Peyer's patch (tissue), 4 donors: Measurements from ENCODE around the gene OAF.

ENCODE experiments used
- POLR2A ChIP-seq, 2 donors: fragments of 450-650 bp; IDR thresholded peaks; one replicate each; pipeline ENCODE4 v1.5.1; 2017; ENCODE audit warnings: antibody characterized with exemption in 2 of 2, mild to moderate bottlenecking in 2 of 2, moderate library complexity in 2 of 2
- TF ChIP-seq, protein P1 (sequence below), 6 experiments: fragments of 450-650 bp in 4 of 6; fragments of 200-600 bp in 2 of 6; sonication (generic) in 1 of 6; IDR thresholded peaks; one replicate each; pipeline ENCODE4 v1.5.1; 2017 to 2019; ENCODE audit warnings: antibody characterized with exemption in 6 of 6, mild to moderate bottlenecking in 3 of 6, moderate library complexity in 1 of 6

DNA sequence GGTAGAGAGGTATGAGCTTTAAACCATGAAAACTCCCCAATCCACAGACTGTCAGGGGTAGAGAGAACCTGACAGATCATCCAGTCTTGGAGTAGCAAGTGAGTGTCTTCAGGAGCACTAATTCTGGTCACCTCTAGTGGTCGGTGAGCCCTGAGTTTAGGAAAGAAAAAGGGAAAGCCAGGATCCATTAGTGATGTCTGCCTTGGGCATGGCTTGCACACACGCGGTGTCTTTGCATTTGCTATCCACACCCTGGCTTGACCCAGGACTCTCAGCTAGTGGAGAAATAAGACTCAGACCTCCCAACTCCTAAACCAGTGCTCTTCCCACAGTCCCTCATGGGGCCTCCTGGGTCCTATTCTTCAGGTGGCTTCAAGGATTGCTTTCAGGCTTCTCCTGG lies 48.4 kb downstream of the OAF start:
- TF ChIP-seq, protein P1, sequence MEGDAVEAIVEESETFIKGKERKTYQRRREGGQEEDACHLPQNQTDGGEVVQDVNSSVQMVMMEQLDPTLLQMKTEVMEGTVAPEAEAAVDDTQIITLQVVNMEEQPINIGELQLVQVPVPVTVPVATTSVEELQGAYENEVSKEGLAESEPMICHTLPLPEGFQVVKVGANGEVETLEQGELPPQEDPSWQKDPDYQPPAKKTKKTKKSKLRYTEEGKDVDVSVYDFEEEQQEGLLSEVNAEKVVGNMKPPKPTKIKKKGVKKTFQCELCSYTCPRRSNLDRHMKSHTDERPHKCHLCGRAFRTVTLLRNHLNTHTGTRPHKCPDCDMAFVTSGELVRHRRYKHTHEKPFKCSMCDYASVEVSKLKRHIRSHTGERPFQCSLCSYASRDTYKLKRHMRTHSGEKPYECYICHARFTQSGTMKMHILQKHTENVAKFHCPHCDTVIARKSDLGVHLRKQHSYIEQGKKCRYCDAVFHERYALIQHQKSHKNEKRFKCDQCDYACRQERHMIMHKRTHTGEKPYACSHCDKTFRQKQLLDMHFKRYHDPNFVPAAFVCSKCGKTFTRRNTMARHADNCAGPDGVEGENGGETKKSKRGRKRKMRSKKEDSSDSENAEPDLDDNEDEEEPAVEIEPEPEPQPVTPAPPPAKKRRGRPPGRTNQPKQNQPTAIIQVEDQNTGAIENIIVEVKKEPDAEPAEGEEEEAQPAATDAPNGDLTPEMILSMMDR (IDR thresholded peaks at IDR 0.05) = no peak
- TF ChIP-seq POLR2A (IDR thresholded peaks at IDR 0.05) = no peak
